ENCODE measurements around the gene LIN52.

The LIN52 gene

GRCh38 chr14:74231784-74232183 is 147.0 kb downstream of the LIN52 start:
- no peak overlapping the region for H3K27ac ChIP-seq (ENCODE audit: low read depth, low read length)
- peaks cover 3% of the 10 kb centered on the region for H3K27me3 ChIP-seq (ENCODE audit: insufficient read depth, low read length)
- H3K9ac ChIP-seq (ENCODE audit: low read length): no peak overlapping the region
- H4K12ac ChIP-seq (ENCODE audit: low read depth, low read length): no peak overlapping the region
- H3K36me3 ChIP-seq (ENCODE audit: control insufficient read depth in 1 of 2, insufficient read depth in 2 of 2, low read length in 2 of 2): no peaks in the 10 kb centered on the region
- no peak overlapping the region for H3K18ac ChIP-seq (ENCODE audit: low read length)
- H3K79me2 ChIP-seq (ENCODE audit: control insufficient read depth, insufficient read depth, low read length, poor library complexity): no peaks in the 10 kb centered on the region
- no peak overlapping the region for H2BK120ac ChIP-seq (ENCODE audit: insufficient read depth, low read length, poor library complexity)
- no peak overlapping the region for H3K4me3 ChIP-seq (ENCODE audit: low read depth, low read length)
- no peak overlapping the region for H3K23ac ChIP-seq (ENCODE audit: low read length)
- H4K8ac ChIP-seq (ENCODE audit: low read depth, low read length): no peak overlapping the region
- H3K9me3 ChIP-seq (ENCODE audit: insufficient read depth, low read depth, low read length): peaks cover 3% of the 10 kb centered on the region
- H3K4me1 ChIP-seq (ENCODE audit: control insufficient read depth in 1 of 2, insufficient read depth in 2 of 2, low read length in 2 of 2): no peaks in the 10 kb centered on the region
- no peak overlapping the region for H2BK5ac ChIP-seq (ENCODE audit: low read depth, low read length, poor library complexity)
- H2AFZ ChIP-seq (ENCODE audit: insufficient read depth, low read length, poor library complexity): no peak overlapping the region
- H3K4ac ChIP-seq (ENCODE audit: low read depth, low read length): no peak overlapping the region
- no peak overlapping the region for H2BK12ac ChIP-seq (ENCODE audit: low read length)
- H3K14ac ChIP-seq (ENCODE audit: low read length): no peak overlapping the region
- no peaks in the 10 kb centered on the region for H3K79me1 ChIP-seq (ENCODE audit: low read length)
- no CpG with 5 or more reads among the region's 8 CpGs for WGBS (ENCODE audit: extremely low coverage, insufficient coverage, insufficient read length)
- no peak overlapping the region for H4K91ac ChIP-seq (ENCODE audit: low read depth, low read length)
- no peak overlapping the region for H2AK5ac ChIP-seq (ENCODE audit: low read length)
- H3K4me2 ChIP-seq (ENCODE audit: low read length): no peak overlapping the region
- no peak for DNase-seq

GRCh38 chr14:74235017-74235416 is 150.3 kb downstream of the LIN52 start:
- Histone ChIP-seq H3K4ac (ENCODE audit: low read depth, low read length) (no peak overlapping the region), H3K4me1 (ENCODE audit: control insufficient read depth in 1 of 2, insufficient read depth in 2 of 2, low read length in 2 of 2) (peaks cover 0 to under 1% of the 10 kb centered on the region in 2 experiments), H3K79me1 (ENCODE audit: low read length) (no peaks in the 10 kb centered on the region), H2BK5ac (ENCODE audit: low read depth, low read length, poor library complexity) (no peak overlapping the region), H2AFZ (ENCODE audit: insufficient read depth, low read length, poor library complexity) (no peak overlapping the region), H3K79me2 (ENCODE audit: control insufficient read depth, insufficient read depth, low read length, poor library complexity) (no peaks in the 10 kb centered on the region), H3K4me2 (ENCODE audit: low read length) (no peak overlapping the region), H4K91ac (ENCODE audit: low read depth, low read length) (no peak overlapping the region), H3K18ac (ENCODE audit: low read length) (no peak overlapping the region), H2AK5ac (ENCODE audit: low read length) (no peak overlapping the region), H3K9ac (ENCODE audit: low read length) (no peak overlapping the region), H4K12ac (ENCODE audit: low read depth, low read length) (no peak overlapping the region), H3K4me3 (ENCODE audit: low read depth, low read length) (no peak overlapping the region), H3K27me3 (ENCODE audit: insufficient read depth, low read length) (peaks cover 31% of the 10 kb centered on the region), H3K23ac (ENCODE audit: low read length) (no peak overlapping the region), H2BK12ac (ENCODE audit: low read length) (no peak overlapping the region), H4K8ac (ENCODE audit: low read depth, low read length) (no peak overlapping the region), H3K9me3 (ENCODE audit: insufficient read depth, low read depth, low read length) (peaks cover 5% of the 10 kb centered on the region), H3K36me3 (ENCODE audit: control insufficient read depth in 1 of 2, insufficient read depth in 2 of 2, low read length in 2 of 2) (no peaks in the 10 kb centered on the region), H3K27ac (ENCODE audit: low read depth, low read length) (no peak overlapping the region), H3K14ac (ENCODE audit: low read length) (no peak overlapping the region), H2BK120ac (ENCODE audit: insufficient read depth, low read length, poor library complexity) (no peak overlapping the region)
- DNase-seq: no peak
- no CpG with 5 or more reads among the region's 4 CpGs for WGBS (ENCODE audit: extremely low coverage, insufficient coverage, insufficient read length)

GRCh38 chr14:74237441-74237840 is 152.7 kb downstream of the LIN52 start:
- peaks cover 51% of the 10 kb centered on the region for H3K27me3 ChIP-seq (ENCODE audit: insufficient read depth, low read length)
- H3K9ac ChIP-seq (ENCODE audit: low read length): no peak overlapping the region
- H3K9me3 ChIP-seq (ENCODE audit: insufficient read depth, low read depth, low read length): peaks cover 2% of the 10 kb centered on the region
- H3K18ac ChIP-seq (ENCODE audit: low read length): no peak overlapping the region
- H2BK5ac ChIP-seq (ENCODE audit: low read depth, low read length, poor library complexity): no peak overlapping the region
- H3K4ac ChIP-seq (ENCODE audit: low read depth, low read length): no peak overlapping the region
- H3K4me1 ChIP-seq (ENCODE audit: control insufficient read depth in 1 of 2, insufficient read depth in 2 of 2, low read length in 2 of 2): peaks cover 7 to 12% of the 10 kb centered on the region in 2 experiments
- H2BK12ac ChIP-seq (ENCODE audit: low read length): no peak overlapping the region
- DNase-seq: peak in 1 of 2 donors; percentile 12
- no peak overlapping the region for H4K91ac ChIP-seq (ENCODE audit: low read depth, low read length)
- no peak overlapping the region for H3K27ac ChIP-seq (ENCODE audit: low read depth, low read length)
- no peaks in the 10 kb centered on the region for H3K79me2 ChIP-seq (ENCODE audit: control insufficient read depth, insufficient read depth, low read length, poor library complexity)
- H3K4me2 ChIP-seq (ENCODE audit: low read length): no peak overlapping the region
- H2BK120ac ChIP-seq (ENCODE audit: insufficient read depth, low read length, poor library complexity): no peak overlapping the region
- H4K12ac ChIP-seq (ENCODE audit: low read depth, low read length): no peak overlapping the region
- H4K8ac ChIP-seq (ENCODE audit: low read depth, low read length): no peak overlapping the region
- no peak overlapping the region for H2AK5ac ChIP-seq (ENCODE audit: low read length)
- no peaks in the 10 kb centered on the region for H3K36me3 ChIP-seq (ENCODE audit: control insufficient read depth in 1 of 2, insufficient read depth in 2 of 2, low read length in 2 of 2)
- no peak overlapping the region for H3K14ac ChIP-seq (ENCODE audit: low read length)
- no peak overlapping the region for H3K23ac ChIP-seq (ENCODE audit: low read length)
- no peaks in the 10 kb centered on the region for H3K79me1 ChIP-seq (ENCODE audit: low read length)
- no peak overlapping the region for H3K4me3 ChIP-seq (ENCODE audit: low read depth, low read length)
- WGBS (ENCODE audit: extremely low coverage, insufficient coverage, insufficient read length): no CpG with 5 or more reads among the region's 4 CpGs
- no peak overlapping the region for H2AFZ ChIP-seq (ENCODE audit: insufficient read depth, low read length, poor library complexity)

GRCh38 chr14:74238974-74239847 is 154.5 kb downstream of the LIN52 start, which contains the start of gene VSX2:
Gene VSX2 (plus strand): TSS chr14:74239449. CDS start chr14:74239562, 113 bp downstream.
- H3K4ac ChIP-seq (ENCODE audit: low read depth, low read length): no peak within 1 kb of the TSS
- H2BK5ac ChIP-seq (ENCODE audit: low read depth, low read length, poor library complexity): no peak within 1 kb of the TSS
- H2BK120ac ChIP-seq (ENCODE audit: insufficient read depth, low read length, poor library complexity): no peak within 1 kb of the TSS
- peaks cover 7 to 12% of the 10 kb centered on the region in 2 experiments for H3K4me1 ChIP-seq (ENCODE audit: control insufficient read depth in 1 of 2, insufficient read depth in 2 of 2, low read length in 2 of 2)
- WGBS (ENCODE audit: extremely low coverage, insufficient coverage, insufficient read length): no CpG with 5 or more reads among the region's 40 CpGs
- no peak within 1 kb of the TSS for H4K12ac ChIP-seq (ENCODE audit: low read depth, low read length)
- no peaks in the 10 kb centered on the region for H3K36me3 ChIP-seq (ENCODE audit: control insufficient read depth in 1 of 2, insufficient read depth in 2 of 2, low read length in 2 of 2)
- H2BK12ac ChIP-seq (ENCODE audit: low read length): no peak within 1 kb of the TSS
- no peak within 1 kb of the TSS for H2AFZ ChIP-seq (ENCODE audit: insufficient read depth, low read length, poor library complexity)
- H3K79me1 ChIP-seq (ENCODE audit: low read length): no peaks in the 10 kb centered on the region
- H3K9me3 ChIP-seq (ENCODE audit: insufficient read depth, low read depth, low read length): peaks cover 2% of the 10 kb centered on the region
- H3K27ac ChIP-seq (ENCODE audit: low read depth, low read length): no peak within 1 kb of the TSS
- peaks cover 67% of the 10 kb centered on the region for H3K27me3 ChIP-seq (ENCODE audit: insufficient read depth, low read length)
- H3K4me3 ChIP-seq (ENCODE audit: low read depth, low read length): peak within 1 kb of the TSS; percentile 11
- H4K91ac ChIP-seq (ENCODE audit: low read depth, low read length): no peak within 1 kb of the TSS
- no peak within 1 kb of the TSS for H4K8ac ChIP-seq (ENCODE audit: low read depth, low read length)
- no peak within 1 kb of the TSS for H3K14ac ChIP-seq (ENCODE audit: low read length)
- H3K79me2 ChIP-seq (ENCODE audit: control insufficient read depth, insufficient read depth, low read length, poor library complexity): no peaks in the 10 kb centered on the region
- no peak within 1 kb of the TSS for H3K23ac ChIP-seq (ENCODE audit: low read length)
- peak within 1 kb of the TSS; percentile 37 for H3K4me2 ChIP-seq (ENCODE audit: low read length)
- DNase-seq: no peak
- no peak within 1 kb of the TSS for H3K9ac ChIP-seq (ENCODE audit: low read length)
- H3K18ac ChIP-seq (ENCODE audit: low read length): no peak within 1 kb of the TSS
- H2AK5ac ChIP-seq (ENCODE audit: low read length): no peak within 1 kb of the TSS
